Measurements from ENCODE around the gene HS6ST2.

GRCh38 chrX:132584936-132585335 is 373.5 kb downstream of the HS6ST2 start:
- TF ChIP-seq, protein P1, sequence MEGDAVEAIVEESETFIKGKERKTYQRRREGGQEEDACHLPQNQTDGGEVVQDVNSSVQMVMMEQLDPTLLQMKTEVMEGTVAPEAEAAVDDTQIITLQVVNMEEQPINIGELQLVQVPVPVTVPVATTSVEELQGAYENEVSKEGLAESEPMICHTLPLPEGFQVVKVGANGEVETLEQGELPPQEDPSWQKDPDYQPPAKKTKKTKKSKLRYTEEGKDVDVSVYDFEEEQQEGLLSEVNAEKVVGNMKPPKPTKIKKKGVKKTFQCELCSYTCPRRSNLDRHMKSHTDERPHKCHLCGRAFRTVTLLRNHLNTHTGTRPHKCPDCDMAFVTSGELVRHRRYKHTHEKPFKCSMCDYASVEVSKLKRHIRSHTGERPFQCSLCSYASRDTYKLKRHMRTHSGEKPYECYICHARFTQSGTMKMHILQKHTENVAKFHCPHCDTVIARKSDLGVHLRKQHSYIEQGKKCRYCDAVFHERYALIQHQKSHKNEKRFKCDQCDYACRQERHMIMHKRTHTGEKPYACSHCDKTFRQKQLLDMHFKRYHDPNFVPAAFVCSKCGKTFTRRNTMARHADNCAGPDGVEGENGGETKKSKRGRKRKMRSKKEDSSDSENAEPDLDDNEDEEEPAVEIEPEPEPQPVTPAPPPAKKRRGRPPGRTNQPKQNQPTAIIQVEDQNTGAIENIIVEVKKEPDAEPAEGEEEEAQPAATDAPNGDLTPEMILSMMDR (conservative IDR thresholded peaks at IDR 0.05; ENCODE audit: low read length) = no peak
- TF ChIP-seq EZH2phosphoT487 (IDR thresholded peaks at IDR 0.05; ENCODE audit: borderline replicate concordance, low read depth, low read length) = no peak
